Measurements from ENCODE around the gene OR10V1. TPM values are rescaled to one million over a fixed set of nuclear protein-coding genes. Genes with fewer than 3 reads are reported as not detected.
A peak's percentile ranks its signal among the peaks of the same experiment; 100 is the strongest.

OR10V1 gene
- total RNA-seq: not detected in 2 replicates
- long read RNA-seq: 0 reads

DNA sequence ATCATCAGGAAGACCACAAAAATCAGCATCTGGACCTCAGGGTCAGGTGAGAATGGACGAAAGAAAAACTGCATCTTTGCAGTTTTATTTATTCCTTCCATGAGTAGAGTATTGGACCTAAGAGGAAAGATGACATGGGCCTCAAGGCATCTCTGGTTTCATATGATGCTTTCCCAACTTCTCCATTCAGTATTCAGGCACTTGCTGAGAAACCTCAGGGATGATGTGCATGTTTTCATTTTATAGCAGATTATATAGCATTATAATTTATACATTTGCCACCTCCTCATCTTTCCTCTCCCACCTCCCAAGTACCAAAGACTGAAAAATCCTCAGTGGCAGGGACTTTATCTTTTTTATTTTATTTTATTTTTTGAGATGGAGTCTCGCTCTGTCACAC lies at the start of gene OR10V1:
Gene OR10V1, minus strand, starts transcription at position 101 of the 400 bp plus-strand sequence. Its CDS starts 0 bp downstream, at position 101.
- H3K27ac Mint-ChIP-seq: no peak within 1 kb of the TSS
- H3K4me1 Mint-ChIP-seq (ENCODE audit: low read depth): peaks cover 14% of the 10 kb centered on the region
- DNase-seq (ENCODE audit: low spot score, unreplicated experiment): no peak
- no peaks in the 10 kb centered on the region for H3K9me3 Mint-ChIP-seq (ENCODE audit: low read depth)
- TF ChIP-seq CTCF (IDR thresholded peaks at IDR 0.05; ENCODE audit: unreplicated experiment): no peak
- no peaks in the 10 kb centered on the region for H3K36me3 Mint-ChIP-seq (ENCODE audit: insufficient read depth)
- no peaks in the 10 kb centered on the region for H3K27me3 Mint-ChIP-seq
- H3K4me3 Mint-ChIP-seq (ENCODE audit: low read depth): no peak within 1 kb of the TSS

DNA sequence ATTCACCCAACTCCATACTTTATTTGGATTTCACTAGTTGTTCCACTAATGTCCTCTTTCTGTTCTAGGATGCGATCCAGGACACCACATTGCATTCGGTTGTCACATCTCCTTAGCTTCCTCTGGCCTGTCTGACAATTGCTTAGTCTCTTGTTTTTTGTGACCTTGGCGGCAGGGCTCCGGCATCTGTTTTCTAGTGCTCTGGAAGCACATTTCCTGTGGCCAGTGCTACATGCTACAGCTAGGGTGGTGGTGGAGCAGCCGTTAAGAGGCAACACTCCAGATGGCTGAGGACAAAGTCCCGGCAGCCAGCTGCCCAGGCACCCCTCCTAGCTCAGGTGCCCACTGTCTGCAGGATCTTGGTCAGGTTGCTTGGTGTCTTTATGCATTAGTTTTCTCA lies 48.3 kb upstream of the OR10V1 start:
- Mint-ChIP-seq H3K4me1 (ENCODE audit: low read depth) (peaks cover 45% of the 10 kb centered on the region), H3K27me3 (no peaks in the 10 kb centered on the region), H3K27ac (no peak overlapping the region), H3K36me3 (ENCODE audit: insufficient read depth) (peaks cover 3% of the 10 kb centered on the region), H3K9me3 (ENCODE audit: low read depth) (no peaks in the 10 kb centered on the region), H3K4me3 (ENCODE audit: low read depth) (no peak overlapping the region)
- no peak for TF ChIP-seq CTCF (IDR thresholded peaks at IDR 0.05; ENCODE audit: unreplicated experiment)
- DNase-seq (ENCODE audit: low spot score, unreplicated experiment): no peak

DNA sequence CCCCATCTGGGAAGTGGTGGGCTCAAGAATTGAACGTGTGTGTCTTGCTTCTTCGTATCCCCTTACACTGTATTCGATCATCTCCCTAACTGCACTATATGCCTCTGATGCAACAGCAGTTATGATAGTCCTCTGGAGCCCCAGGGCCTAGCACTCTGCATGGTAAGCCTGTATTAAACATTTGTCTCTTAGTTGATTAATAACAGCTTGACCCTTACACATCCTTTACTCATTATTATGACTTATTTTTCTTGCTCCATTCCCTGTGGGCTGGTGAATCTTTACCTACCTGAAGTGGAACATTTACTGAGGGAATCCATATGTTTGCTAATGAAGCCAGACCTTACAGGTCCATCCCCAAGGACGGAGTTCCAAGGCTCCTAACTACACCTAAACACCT lies 47.1 kb upstream of the OR10V1 start:
- no peak for TF ChIP-seq CTCF (IDR thresholded peaks at IDR 0.05; ENCODE audit: unreplicated experiment)
- H3K4me1 Mint-ChIP-seq (ENCODE audit: low read depth): peaks cover 44% of the 10 kb centered on the region
- no peaks in the 10 kb centered on the region for H3K27me3 Mint-ChIP-seq
- H3K9me3 Mint-ChIP-seq (ENCODE audit: low read depth): no peaks in the 10 kb centered on the region
- DNase-seq (ENCODE audit: low spot score, unreplicated experiment): no peak
- no peak overlapping the region for H3K4me3 Mint-ChIP-seq (ENCODE audit: low read depth)
- H3K36me3 Mint-ChIP-seq (ENCODE audit: insufficient read depth): peaks cover 3% of the 10 kb centered on the region
- H3K27ac Mint-ChIP-seq: peak overlapping the region; percentile 22

- H3K4me3 Mint-ChIP-seq (ENCODE audit: low read depth): no peak overlapping the region
These were observed 46.3 kb upstream of the OR10V1 start for GRCh38 chr11:59759900-59760299.

DNA sequence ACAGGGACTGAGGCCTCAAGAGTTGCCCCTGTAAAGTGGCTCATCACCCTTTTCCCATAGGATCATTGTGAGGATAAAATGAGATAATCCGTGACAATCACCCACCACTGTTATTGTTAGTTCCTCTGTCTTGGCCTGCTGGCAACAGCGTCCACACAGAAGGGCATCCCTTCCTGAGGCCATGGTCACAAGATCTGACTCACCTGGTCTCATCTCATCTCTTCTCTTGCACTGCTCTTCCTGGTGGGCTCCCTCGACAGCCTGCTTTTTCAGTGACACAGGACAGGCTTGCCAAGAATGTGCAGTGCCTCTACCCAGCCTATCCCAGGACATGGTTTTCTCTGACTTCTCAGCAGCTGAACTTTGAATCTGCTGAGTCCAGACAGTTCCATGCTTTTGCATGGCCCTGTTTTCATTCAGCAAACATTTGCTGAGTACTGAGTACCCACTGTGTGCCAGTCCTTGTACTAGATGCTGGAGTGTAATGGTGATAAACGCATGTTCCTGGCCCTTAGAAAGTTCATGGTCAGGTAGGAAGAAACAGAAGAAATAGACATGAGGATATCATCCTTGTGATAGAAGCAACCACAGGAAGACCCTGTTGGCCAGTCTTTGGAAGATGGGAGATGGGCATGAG lies 44.9 kb upstream of the OR10V1 start:
- H3K36me3 Mint-ChIP-seq (ENCODE audit: insufficient read depth): peaks cover 3% of the 10 kb centered on the region
- no peak overlapping the region for H3K27ac Mint-ChIP-seq
- peaks cover 35% of the 10 kb centered on the region for H3K4me1 Mint-ChIP-seq (ENCODE audit: low read depth)
- TF ChIP-seq CTCF (IDR thresholded peaks at IDR 0.05; ENCODE audit: unreplicated experiment): no peak
- DNase-seq (ENCODE audit: low spot score, unreplicated experiment): no peak
- H3K4me3 Mint-ChIP-seq (ENCODE audit: low read depth): peak overlapping the region; percentile 96
- no peaks in the 10 kb centered on the region for H3K9me3 Mint-ChIP-seq (ENCODE audit: low read depth)
- H3K27me3 Mint-ChIP-seq: no peaks in the 10 kb centered on the region

More at GRCh38 chr11:59759900-59760299, 46.3 kb upstream of the OR10V1 start:
- Mint-ChIP-seq H3K4me1 (ENCODE audit: low read depth) (peaks cover 37% of the 10 kb centered on the region), H3K27ac (peak overlapping the region; percentile 9), H3K36me3 (ENCODE audit: insufficient read depth) (peaks cover 3% of the 10 kb centered on the region), H3K27me3 (no peaks in the 10 kb centered on the region), H3K9me3 (ENCODE audit: low read depth) (no peaks in the 10 kb centered on the region)
- DNase-seq (ENCODE audit: low spot score, unreplicated experiment): no peak
- no peak for TF ChIP-seq CTCF (IDR thresholded peaks at IDR 0.05; ENCODE audit: unreplicated experiment)
